Forelimb muscle (tissue), 1 donor: ENCODE data around the gene TAAR1. TPM values are rescaled to one million over a fixed set of nuclear protein-coding genes. Genes with fewer than 3 reads are reported as not detected.
"Not testable (repeated sequence)": the region's sequence is repeated elsewhere in the genome, so short reads cannot be mapped to it uniquely, and the experiment has no call there.

Source experiments
- DNase-seq: peaks from one replicate; pipeline ENCODE4 v3.0.0-alpha.2; 2013; ENCODE audit warnings: low read depth
- polyA plus RNA-seq: library from polyadenylated mRNA; unstranded; fragments of 120-200 nt; gene quantifications from one replicate; pipeline ENCODE4 v1.2.1, GENCODE V29; 2013; ENCODE audit not compliant: insufficient read length

TAAR1 gene, protein sequence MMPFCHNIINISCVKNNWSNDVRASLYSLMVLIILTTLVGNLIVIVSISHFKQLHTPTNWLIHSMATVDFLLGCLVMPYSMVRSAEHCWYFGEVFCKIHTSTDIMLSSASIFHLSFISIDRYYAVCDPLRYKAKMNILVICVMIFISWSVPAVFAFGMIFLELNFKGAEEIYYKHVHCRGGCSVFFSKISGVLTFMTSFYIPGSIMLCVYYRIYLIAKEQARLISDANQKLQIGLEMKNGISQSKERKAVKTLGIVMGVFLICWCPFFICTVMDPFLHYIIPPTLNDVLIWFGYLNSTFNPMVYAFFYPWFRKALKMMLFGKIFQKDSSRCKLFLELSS
- not detected for polyA plus RNA-seq

DNA sequence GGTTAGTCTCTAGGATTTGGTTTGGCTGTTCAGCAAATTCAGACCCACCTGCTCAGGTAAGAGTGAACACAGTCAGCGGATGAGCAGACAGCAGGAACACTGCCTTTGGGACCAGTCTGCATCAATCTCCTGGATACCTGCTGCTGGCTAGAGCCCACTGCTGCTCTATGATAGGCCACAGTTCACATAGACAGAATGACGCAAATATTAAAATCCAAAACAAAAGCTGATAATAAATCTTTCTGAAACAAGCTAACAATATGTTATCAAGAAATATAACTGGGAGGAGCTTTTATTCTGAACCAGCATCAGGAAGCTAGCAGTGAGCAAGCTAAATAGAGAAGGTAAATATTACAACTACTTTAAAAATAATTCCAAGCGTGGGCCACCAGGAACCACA lies at the start of gene TAAR1:
Gene TAAR1, minus strand, starts transcription at position 101 of the 400 bp plus-strand sequence. CDS start 13,179 bp downstream, outside the sequence.
- no peak for DNase-seq

- DNase-seq = no peak
These were observed 49.8 kb upstream of the TAAR1 start for GRCh38 chr6:132708771-132709170.

DNA sequence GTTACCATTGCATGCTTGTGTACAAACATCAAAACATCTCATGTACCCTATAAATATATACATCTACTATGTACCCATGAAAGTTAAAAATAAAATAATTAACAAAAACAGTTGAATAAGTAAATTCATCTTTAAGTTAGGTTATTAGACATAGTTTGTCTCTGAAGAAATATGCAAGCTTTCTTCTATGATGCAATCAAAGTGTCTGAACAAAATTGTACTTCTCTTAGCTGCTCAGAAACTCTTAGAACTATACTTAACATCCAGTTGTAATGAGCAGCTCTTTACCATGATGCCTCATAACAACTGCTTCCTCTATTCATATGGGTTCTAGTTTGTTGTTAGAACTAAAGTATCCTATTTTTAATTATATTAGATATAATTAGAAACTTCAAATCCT lies 49.0 kb upstream of the TAAR1 start:
- no peak for DNase-seq

DNA sequence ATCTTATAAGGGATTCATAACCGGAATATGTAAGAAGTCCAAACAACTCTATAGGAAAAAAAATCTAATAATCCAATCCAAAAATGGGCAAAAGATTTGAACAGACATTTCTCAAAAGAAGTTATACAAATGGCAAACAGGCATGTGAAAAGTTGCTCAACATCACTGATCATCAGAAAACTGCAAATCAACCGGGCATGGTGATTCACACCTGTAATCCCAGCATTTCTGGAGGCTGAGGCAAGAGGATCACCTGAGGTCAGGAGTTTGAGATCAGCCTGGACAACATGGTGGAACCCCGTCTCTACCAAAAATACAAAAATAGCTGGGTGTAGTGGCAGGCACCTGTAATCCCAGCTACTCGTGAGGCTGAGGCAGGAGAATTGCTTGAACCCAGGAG lies 47.8 kb upstream of the TAAR1 start:
- DNase-seq = not testable (repeated sequence)

GRCh38 chr6:132703936-132704335 lies 45.0 kb upstream of the TAAR1 start:
- no peak for DNase-seq

DNA sequence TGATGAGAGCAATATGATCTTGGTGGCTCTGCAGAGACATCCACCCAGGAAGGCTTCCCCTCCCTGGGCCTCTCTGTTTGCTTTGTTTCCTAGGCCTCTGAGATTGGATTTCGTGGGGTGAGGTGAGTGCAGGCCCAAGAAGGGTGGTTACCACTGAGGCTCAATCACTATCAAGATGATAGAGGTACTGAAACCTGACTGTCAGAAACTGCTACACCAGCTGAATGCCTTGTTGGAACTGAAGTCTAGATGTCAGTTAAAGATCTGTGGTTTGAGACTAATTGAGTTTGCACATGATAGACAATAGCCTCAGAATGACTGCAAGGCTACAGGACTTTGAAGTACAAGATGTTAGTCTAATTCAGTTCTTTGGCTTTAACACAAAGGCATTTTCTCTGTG lies 39.6 kb upstream of the TAAR1 start:
- no peak for DNase-seq

- no peak for DNase-seq
These were observed 36.8 kb upstream of the TAAR1 start for GRCh38 chr6:132695773-132696172.

GRCh38 chr6:132693478-132693877 lies 34.5 kb upstream of the TAAR1 start:
- DNase-seq = no peak

GRCh38 chr6:132690678-132691077 lies 31.7 kb upstream of the TAAR1 start:
- DNase-seq = no peak

GRCh38 chr6:132687306-132687705 lies 28.3 kb upstream of the TAAR1 start:
- DNase-seq = no peak

GRCh38 chr6:132686531-132686930 lies 27.5 kb upstream of the TAAR1 start:
- no peak for DNase-seq

DNA sequence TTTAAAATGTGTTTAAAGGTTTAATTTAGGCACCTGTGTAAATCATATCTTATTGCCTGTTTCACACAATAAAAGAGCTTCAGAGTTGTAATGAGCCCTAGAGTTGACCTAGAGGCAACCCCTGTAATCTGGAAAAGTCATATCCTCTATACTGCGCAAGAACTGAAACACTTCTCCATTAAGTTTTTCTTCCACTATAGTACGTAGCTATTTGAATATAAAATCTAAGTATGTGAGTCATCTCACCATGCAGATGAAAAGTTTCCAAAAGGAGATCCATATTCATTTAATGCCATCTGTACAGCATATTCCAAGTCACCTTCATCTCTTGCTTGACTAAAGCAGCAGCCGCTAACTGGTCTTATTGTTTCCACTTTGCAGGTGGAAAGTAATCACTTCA lies 26.0 kb upstream of the TAAR1 start:
- no peak for DNase-seq

GRCh38 chr6:132684272-132684671 lies 25.3 kb upstream of the TAAR1 start:
- DNase-seq = no peak

DNA sequence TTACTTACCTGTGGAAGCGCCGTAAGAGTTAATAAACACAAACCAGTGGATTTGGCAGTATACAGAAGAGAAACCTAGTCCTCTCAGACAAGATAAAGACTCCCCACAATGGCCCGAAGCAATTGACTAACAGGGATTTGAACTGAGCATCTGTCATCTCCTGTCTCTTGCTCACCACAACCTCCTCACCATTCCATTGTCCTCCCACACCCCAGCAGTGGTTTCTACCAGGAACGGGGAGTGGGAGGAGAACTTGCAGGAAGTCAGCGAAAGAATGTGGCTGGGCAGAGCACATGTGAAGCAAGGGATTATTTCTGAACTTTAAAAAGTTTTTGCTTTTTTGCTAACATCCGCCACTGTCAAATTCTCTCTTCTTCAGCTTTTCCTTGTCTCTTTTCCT lies 24.6 kb upstream of the TAAR1 start:
- DNase-seq = no peak

- DNase-seq = not testable (repeated sequence)
These were observed 20.1 kb upstream of the TAAR1 start for GRCh38 chr6:132679094-132679493.

DNA sequence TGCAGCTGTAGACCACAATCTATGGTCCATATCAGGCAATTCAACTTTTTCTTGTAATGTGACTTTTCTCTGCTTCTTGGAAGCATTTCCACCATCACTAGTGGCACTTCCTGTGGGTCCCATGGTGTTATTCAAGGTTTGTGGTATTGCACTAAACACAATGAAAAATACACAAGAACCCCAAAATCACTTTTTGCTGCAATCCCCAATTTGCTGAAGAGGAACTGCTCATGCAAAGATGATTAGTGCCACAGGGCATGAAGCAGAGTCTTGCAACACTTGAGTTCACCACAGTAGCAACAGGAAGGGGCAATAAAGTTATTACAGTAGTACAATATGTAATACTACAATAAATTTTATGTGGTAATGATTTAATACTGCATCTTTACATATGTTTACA lies 16.8 kb upstream of the TAAR1 start:
- DNase-seq = no peak

- no peak for DNase-seq
These were observed 16.0 kb upstream of the TAAR1 start for GRCh38 chr6:132675002-132675401.

- no peak for DNase-seq
These were observed 14.6 kb upstream of the TAAR1 start for GRCh38 chr6:132673376-132674094.

DNA sequence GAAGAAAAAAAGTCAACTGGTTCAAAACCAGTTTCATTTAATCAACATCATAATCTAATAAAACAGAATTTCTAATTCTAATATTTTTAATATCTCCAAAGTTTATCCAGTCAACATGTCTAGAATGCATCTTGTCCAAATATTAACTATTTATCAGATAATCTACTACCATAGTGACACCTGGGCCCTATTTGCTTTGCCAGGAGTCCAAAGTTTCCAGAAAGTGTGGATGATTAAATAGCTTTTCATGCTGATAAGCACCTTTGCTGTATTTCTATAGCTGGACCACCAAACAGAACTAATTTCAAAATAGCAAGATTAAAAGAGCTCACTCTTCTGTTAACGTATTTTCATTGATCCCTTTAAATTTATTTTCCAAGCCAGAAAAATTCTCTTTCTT lies 12.3 kb upstream of the TAAR1 start:
- no peak for DNase-seq

DNA sequence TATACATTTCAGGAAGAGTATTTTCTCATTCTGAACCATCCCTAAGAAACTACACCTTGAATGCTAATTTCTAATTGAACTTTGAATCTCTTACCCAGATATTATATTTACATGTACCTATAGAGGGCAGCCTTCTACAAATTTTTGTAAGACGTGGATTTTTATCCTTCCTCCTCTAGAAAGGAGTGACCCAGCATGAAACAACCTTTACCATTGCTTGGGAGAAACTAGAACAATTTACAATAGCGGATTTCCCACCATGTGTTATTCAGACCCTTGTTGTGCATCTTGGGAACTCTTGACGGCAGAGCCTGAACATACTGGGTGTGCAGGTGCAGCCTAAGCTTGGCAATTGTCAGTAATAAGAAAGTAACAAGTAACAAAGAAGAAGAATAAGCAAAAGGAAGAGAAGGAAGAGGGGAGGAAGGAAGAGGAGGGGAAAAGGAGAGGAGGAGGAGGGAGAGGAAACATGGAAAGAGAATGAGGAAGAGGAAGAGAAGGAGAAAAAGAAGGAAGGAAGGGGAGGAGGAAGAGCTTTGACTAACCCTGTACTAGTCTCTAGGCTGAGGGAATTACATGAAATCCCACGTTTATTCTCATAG lies 10.8 kb upstream of the TAAR1 start:
- peak; percentile 4 for DNase-seq

- no peak for DNase-seq
These were observed 7.1 kb upstream of the TAAR1 start for GRCh38 chr6:132666118-132666517.

GRCh38 chr6:132664309-132665034 lies 5.5 kb upstream of the TAAR1 start:
- DNase-seq = no peak
